Inflammatory macrophage (primary cell): ENCODE data around the gene CA5A.
"Not testable (repeated sequence)": the region's sequence is repeated elsewhere in the genome, so short reads cannot be mapped to it uniquely, and the experiment has no call there.

Experiments
- DNase-seq, 2 donors: peaks; one replicate each; pipeline ENCODE4 v3.0.0-alpha.2; 2020 to 2022

Gene CA5A

GRCh38 chr16:87894005-87894404, 42.3 kb downstream of the CA5A start:
- DNase-seq, result peak in 1 of 2 donors; percentile 50

DNA sequence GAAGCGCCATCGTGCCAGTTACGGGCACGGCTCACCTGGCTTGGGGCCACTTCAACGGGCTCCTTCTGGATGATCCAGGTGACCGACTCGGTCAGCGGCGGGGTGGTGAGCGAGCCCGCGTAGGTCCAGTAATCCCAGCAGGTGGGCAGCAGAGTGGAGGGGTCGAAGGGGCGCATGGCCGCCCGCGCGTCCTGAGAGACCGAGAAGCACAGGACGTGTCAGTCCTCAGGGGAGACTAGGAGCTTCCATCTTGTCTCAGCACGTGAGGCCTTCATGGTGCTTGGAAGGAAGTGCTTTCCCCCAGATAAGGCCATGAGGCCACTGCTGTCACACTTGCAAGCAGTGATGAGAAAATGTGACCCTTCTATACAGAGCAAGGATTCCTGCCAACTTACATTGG, 44.6 kb downstream of the CA5A start:
- DNase-seq, result no peak

DNA sequence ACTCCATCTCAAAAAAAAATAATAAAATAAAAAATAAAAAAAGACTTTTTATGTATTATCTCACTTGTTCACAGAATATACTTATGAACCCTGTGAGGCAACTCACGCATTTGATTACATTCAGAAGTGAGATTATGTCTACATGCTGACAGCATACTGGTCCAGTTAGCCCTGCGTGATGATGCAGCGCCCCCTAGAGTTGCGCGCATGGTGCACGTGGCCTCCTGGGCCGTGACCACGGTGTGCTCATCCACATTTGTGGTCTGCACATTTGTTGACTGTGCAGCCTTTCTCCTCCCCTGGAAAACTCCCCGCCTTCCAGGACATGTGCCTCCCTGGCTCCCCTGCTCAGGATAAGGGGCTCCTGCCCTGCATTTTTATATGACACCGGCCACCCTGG, 46.6 kb downstream of the CA5A start:
- DNase-seq, result peak; percentile 34 to 44

GRCh38 chr16:87888346-87888745, 48.0 kb downstream of the CA5A start:
- DNase-seq, result not testable (repeated sequence)

DNA sequence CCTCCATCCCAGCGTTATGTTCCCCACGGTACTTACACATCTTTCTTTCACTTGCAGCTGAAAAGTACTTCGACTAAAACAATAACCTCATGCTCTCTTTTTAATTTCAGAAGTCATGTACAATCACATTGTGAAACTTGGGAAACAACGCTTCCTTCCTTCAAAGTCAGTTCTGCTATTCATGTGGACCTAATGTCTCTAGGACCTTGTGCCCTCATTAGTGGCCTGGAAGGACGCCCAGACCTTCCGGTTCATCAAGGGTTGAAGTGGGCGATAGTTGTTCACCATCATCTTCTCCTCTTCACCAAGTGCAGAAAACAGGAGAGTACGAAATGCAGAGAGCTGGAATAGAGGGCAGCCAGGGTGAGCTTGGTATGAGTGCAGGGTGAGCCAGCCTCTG, 48.4 kb downstream of the CA5A start:
- peak; percentile 89 to 90 for DNase-seq

DNA sequence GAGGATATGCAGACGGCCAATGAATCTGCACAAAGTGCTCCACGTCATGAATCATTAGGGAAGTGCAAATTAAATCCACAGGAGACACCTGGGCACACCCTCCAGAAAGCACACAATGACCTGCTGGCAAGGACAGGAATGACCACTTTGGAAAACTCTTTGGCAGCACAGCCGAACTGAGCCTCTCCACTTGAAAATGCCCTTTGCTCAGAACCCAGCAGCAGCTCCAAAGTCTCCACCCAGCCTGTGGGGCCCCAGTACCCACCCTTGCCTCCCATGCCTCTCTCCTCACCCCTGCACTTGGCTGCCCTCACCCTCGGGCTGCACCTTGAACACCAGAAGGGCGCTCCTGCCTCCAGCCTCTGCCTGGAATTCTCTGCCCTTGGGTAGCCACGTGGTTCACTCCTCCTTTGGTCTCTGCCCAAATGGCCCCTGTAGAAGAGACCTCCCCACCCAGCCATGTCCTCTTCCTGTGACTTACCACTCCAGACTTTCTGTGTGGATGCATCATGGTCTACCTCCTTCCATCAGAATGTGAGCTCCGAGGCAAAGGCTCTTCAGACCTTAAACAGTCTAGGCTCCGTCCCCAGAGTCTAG, 50.9 kb downstream of the CA5A start:
- DNase-seq, result not testable (repeated sequence)

DNA sequence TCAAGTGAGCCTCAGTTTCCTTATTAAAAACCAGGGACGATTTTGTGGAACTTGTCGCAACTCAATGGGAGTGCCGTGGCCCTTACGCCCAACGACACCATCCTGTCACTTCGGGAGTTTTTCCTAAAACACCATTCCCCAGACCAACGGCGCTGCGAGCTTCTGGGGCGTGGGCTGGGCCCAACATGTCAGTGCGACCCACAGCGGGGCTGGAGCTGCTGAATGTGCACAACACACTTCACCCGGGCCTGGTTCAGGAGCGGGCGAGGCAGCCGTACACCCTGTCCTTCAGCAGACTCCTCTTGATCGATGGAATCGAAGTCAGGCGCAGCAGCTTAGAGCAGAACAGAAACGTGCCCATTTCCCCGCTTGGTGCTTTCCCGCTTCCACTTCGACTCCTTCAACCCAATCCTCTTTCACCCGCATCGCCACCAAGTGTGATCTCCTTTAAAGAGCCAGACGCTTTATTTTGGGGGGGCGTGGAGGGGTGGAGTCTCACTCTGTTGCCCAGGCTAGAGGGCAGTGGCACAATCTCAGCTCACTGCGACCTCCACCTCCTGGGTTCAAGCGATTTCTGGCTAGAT, 53.8 kb downstream of the CA5A start:
- DNase-seq, result no peak

GRCh38 chr16:87881324-87882200, 54.8 kb downstream of the CA5A start:
- DNase-seq, result no peak

DNA sequence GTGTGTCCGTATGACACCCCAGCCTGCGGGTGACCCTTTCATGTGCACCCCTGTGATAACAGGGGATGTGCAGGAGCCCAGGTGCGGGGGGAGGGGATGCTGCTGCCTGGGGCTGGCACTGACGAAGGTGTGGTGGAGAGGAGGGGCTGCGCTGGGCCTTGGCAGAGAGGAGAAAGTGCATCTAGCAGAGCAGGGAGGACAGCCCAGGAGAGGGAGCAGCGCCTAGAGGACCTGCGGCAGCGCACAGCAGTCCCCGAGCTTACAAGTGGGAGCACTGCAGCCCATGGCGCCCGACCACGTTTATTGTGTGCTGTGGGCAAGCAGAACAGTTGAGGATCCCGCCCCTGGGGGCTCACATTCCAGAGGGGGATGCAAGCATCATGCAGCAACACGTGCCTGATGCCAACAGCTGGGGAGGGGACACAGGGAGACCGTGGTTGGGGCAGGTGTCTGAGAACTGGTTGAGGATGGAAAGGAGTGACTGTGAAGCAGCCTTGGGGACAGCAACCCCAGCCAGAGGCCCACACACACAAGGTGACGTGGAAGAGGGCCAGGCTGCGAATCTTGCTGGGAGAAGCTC, 56.1 kb downstream of the CA5A start:
- DNase-seq, result no peak

DNA sequence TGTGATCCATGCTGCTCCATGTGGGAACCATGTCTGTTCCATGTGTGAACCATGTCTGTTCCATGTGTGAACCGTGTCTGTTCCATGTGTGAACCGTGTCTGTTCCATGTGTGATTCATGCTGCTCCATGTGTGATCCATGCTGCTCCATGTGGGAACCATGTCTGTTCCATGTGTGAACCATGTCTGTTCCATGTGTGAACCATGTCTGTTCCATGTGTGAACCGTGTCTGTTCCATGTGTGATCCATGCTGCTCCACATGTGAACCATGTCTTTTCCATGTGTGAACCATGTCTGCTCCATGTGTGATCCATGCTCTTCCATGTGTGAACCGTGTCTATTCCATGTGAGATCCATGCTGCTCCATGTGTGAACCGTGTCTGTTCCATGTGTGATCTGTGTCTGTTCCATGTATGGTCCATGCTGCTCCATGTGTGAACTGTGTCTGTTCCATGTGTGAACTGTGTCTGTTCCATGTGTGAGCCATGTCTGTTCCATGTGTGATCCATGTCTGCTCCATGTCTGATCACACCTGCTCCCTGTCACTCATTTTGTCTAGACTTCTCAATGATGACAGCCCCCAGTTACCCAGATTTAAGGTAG, 56.8 kb downstream of the CA5A start:
- not testable (repeated sequence) for DNase-seq

DNA sequence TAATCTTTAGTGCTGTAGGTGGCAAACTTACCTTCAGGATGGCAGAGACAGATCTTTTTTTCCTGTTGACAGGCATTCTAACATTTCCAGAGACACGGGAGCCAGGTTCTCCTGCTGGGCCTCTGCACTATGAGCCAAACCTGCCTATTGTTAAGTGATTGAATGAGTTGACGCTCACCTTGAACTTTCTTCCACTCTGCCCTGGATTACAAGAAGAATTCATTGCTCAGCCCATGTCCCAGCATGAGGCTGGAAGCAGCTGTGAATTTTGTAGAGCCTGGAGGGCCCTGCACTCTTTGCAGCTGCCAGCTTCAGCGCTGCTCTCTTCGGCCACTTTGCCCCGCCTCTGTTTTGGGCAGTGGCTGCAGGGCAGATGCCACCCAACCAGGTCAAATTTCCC, 57.6 kb downstream of the CA5A start:
- DNase-seq, result no peak

DNA sequence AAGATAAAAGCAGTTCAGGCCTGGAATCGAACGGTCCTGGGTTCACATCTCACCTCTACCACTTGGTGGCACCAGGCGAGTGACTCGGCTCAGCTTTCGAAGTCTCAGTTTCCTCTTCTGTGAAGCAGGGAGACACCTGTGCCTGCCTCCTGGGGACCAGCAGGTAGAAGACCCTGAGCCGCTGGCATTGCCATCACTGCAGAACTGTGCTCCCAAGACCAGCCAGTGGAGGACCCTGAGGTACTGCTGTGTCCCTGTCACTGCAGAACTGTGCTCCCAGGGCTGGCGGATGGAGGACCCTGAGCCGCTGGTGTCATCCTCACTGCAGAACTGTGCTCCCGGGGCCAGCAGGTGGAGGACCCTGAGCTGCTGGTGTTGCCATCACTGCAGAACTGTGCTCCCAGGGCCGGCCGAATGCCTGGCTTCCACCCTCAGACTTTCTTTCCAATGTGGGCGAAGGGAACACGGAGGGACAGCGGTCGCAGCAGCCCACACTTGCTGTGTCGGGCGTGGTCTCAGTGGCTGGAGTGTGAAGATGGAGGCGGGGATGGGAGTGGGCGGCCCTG, 58.3 kb downstream of the CA5A start:
- peak in 1 of 2 donors; percentile 43 for DNase-seq

DNA sequence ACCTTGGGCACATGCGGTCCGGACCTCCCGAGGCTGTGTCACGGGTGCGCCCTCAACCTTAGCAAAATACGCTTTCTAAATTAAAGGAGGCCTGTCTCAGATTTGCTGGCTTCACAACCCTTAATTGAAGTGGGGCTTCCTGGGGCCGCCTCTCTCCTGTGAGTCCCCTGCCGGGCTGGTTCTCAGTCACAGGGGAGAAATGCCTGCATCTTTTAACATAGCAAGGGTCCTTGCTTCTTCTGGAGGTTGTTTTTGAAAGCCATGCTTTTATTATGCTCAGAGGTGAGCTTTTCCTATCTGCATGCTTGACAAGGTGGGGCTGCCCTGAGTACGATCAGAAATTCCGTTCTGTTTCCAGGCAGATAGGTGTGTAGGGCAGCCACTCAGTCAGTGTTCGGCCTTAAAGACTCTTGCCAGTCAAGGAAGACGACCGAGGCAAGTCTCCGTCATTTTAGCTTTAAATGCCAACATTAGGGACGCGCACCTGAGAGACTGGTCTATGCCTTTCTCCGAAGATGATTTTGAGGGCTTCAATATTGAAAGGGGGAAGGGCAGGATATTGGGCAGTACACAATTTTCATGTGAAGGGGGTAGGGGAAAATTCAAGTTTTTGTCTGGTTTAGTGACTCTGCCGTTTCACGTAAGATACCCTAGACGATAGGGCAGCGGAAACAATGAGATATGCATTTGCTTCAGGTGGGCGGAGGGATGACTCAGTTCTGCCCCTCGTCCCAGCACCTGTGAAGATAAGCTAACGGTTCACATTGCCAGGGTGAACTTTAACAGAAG, 61.5 kb downstream of the CA5A start:
- no peak for DNase-seq

DNA sequence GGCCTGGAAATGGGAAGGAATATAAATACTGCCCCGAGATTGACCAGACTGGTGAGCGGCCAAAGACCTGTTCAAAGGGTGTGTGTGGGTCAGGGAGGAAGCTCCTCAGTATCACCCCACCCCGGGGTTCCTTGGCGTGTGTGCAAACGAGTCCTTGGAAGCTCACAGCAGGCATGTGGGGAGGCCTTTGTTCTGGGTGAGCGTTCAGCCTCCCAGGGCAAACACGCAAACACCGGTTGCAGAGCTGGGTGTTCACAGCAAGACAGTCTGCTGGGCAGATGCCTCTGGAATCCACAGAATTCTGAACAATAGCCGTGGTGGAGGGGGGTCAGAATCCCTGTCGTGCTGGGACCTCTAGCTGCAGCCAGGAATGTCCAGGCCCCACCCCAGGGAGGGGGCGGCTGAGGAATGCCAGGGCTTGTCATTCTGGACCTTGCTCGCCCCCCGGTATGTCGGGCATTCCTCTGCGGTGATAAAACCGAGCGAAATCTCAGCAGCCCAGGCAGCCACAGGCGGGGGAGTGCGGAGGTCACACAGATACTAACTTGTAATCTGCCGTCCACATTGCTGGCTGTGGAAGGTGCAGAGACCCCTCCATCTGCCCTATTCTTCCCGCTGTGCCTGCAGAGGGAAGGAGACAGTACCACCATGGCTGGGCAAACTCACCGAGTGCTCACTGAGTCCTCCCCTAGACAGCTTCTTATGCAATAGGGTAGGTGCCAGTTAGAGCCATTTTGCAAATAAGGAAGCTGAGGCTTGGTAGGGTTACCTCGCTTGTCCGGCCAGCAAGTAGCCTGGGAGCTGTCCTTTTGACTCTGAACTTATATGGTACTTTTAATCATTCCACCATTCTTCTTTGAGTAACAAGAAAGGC, 65.7 kb downstream of the CA5A start:
- peak; percentile 56 to 59 for DNase-seq

DNA sequence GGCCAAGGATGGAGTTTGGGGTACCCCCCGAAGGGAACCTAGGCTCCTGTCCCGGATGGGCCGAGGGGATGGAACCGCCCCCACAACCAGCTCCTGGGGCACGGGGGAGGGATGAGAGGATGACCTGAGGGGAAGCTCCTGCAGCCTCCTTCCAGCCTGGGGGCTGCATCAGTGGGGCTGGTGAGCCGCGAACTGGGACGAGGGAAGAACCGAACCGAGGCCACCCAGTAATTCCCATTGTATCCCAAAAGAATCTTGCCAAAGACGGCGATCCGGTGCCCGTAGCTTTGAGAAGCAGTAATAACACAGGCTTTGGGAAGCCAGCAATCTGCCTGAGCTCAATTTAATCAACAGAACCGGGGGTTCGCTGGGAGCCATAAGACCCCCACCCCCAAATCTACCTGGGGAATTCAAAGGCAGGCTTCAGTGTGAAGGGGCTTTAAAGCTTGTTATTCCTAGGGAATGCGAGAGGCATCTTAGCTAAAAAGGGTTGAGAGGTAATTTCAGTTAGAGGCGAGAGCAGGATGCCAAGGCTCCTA, 66.4 kb downstream of the CA5A start:
- DNase-seq, result not testable (repeated sequence)

DNA sequence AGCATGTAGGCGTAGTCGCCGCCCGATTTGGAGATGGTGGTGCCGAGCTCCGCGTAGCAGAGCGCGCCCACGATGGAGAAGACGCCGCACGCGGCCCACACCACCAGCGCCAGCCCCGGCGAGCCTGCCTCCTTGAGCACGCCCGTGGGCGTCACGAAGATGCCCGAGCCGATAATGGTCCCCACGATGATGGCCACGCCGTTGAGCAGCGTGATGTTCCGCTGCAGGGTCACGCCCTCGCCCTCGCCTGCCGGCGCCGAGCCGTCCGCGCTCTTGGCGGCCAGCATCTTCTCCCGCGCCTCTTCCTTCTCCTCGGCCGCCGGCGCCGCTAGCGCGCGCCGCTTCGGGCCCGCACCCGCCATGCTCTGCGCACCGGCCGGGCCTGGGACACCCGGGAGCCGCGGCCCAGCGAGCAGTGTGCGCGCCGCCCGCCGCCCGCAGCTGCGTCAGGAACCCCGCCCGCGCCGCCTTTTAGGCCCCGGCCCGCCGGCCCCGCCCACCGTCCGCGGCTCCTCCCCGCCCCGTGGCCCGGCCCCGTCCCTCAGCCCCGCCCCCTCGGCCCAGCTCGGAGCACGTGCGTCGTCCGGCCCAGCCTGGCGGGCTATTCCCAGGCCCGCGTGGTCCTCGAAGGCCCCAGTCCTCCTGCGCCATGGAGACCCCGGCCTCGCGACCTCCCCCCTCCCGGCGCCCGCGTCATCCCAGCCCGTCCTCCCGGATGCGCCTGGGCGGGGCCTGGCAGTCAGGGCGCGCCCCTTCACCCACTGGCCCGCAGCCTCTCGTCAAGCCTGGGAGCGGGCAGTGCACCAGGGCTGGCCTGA, 67.1 kb downstream of the CA5A start, which contains the start of gene SLC7A5:
Gene SLC7A5 (minus strand): TSS at position 447 of the 818 bp plus-strand sequence. CDS start 85 bp downstream, at position 362.
- peak; percentile 76 to 86 for DNase-seq

DNA sequence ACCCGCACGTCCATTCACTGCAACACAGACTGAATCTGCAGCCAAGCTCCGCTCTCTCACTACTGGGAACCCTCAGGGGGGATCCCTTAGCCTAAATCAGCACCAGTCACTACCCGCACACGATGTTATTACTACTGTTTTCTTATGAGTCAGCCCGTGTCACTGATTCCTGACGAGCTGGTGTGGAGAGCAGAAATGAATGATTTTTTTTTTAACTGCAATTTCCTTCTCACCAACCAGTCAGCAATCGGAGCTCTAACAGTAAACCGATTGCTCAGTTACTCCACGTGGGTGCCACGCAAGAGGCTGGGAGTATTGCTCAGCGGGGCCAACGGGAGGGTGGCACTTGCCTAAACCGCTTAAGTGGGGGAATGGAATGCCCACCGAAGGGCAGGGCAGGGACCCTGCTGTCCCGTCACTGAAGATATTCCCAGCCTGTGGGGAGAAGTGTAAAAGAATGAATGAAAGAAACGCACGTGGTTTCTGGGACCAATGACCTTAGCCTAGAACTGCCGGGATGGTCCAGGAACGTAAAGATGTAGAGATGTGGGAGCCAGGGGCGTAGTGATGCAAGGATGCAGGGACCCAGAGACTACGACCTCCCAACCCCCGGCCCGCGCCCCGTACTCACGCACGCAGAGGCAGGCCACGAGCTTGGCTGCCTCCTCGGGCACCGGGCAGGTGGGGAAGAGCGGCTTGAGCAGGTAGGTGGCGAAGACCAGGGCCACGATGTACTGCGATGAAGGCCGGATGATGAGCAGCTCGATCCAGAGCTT, 67.9 kb downstream of the CA5A start:
- DNase-seq, result peak; percentile 83 to 86

- DNase-seq, result not testable (repeated sequence)
These were observed 70.3 kb downstream of the CA5A start for GRCh38 chr16:87865902-87866555.
